GM10248 (cell line): ENCODE data around the gene KCTD5.
"Not testable (repeated sequence)": the region's sequence is repeated elsewhere in the genome, so short reads cannot be mapped to it uniquely, and the experiment has no call there.

Experiments
- CTCF ChIA-PET: fragments of 300-600 bp; sonication (Branson Sonifier 250); formaldehyde crosslinking; extraction: SDS; loops from one replicate; lab custom pipeline; 2021; ENCODE audit warnings: antibody characterized with exemption; lab: Yijun Ruan, JAX
- POLR2A ChIA-PET: fragments of 350-650 bp; sonication (Branson Sonifier 250); formaldehyde crosslinking; extraction: SDS; loops from one replicate; lab custom pipeline; 2020; ENCODE audit warnings: antibody characterized with exemption; lab: Yijun Ruan, JAX
- DNase-seq: peaks from one replicate; pipeline ENCODE4 v3.0.0; 2012; ENCODE audit errors: extremely low spot score
- TF ChIP-seq, protein P1 (sequence below): IDR thresholded peaks from 2 replicates; pipeline ENCODE4 v1.5.1; 2012; ENCODE audit warnings: mild to moderate bottlenecking, low read depth; ENCODE audit errors: extremely low read depth, missing control alignments, control extremely low read depth

Gene KCTD5

DNA sequence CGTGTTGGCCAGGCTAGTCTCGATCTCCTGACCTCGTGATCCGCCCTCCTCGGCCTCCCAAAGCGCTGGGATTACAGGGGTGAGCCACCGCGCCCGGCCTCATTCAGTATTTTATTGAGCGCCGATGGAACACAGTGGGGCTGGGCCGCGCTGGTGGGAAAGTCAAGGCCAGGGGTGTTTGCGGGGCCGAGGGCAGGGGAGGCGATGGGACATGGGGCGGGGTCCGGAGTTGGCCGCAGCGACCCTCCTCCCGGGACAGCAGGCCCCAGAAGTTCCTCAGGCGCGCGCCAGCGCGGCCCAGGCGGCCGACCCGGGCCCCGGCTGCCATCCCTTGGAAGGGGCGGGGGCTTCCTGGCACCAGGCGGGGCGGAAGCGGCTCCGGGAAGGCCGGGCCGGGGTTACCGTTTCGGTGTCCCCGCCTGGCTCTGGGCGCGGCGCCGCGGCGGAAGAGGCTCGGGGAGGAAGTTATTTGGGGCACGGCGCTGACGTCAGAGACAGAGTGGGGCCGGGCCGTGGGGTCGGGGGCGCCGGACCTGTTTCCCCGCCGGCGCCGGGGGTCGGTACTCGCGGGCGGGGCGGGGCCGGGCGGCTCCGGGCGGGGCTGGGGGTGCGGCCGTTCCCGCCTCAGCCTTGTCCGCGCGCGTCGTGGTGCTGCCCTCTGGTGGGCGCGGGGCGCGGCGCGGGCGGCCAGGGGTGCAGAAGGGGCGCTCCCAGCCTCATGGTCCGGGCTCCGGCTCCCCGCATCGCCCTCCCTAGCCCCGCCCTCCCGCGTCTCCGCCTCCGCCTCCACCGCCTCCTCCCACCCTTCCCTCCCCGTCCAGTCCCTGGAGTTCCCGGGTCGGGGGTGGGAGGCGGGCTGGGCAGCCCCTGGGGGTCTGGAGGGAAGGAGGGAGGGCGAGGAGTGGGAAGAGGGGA is 38.7 kb downstream of the KCTD5 start:
- peak; percentile 92 for DNase-seq
- TF ChIP-seq, protein P1, sequence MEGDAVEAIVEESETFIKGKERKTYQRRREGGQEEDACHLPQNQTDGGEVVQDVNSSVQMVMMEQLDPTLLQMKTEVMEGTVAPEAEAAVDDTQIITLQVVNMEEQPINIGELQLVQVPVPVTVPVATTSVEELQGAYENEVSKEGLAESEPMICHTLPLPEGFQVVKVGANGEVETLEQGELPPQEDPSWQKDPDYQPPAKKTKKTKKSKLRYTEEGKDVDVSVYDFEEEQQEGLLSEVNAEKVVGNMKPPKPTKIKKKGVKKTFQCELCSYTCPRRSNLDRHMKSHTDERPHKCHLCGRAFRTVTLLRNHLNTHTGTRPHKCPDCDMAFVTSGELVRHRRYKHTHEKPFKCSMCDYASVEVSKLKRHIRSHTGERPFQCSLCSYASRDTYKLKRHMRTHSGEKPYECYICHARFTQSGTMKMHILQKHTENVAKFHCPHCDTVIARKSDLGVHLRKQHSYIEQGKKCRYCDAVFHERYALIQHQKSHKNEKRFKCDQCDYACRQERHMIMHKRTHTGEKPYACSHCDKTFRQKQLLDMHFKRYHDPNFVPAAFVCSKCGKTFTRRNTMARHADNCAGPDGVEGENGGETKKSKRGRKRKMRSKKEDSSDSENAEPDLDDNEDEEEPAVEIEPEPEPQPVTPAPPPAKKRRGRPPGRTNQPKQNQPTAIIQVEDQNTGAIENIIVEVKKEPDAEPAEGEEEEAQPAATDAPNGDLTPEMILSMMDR = peak; percentile 93
- ChIA-PET POLR2A (no interaction called here), CTCF (interaction anchor here (0.8 to 1.2 kb wide), 2 partner anchors 12 to 18 kb away, joined by 3 to 4 read pairs; no protein-coding TSS in a partner anchor)

DNA sequence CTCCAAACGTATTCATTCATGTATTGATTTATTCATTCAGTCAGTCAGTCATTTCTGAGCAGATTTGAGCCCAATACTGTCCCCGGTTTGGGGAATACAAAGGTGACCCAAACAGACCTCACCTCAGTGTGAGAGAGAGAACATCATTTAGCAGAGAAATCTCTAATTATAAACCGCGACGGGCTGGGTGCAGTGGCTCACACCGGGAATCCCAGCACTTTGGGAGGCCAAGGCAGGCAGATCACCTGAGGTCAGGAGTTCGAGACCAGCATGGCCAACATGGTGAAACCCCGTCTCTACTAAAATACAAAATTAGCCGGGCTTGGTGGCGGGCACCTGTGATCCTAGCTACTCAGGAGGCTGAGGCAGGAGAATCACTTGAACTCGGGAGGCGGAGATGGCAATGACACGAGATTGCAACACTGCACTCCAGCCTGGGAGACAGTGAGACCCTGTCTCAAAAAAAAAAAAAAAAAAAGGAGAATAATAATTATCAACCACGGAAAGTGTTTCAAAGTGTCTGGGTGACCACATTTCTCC is 39.4 kb downstream of the KCTD5 start:
- CTCF ChIA-PET, POLR2A ChIA-PET: not testable (repeated sequence)

DNA sequence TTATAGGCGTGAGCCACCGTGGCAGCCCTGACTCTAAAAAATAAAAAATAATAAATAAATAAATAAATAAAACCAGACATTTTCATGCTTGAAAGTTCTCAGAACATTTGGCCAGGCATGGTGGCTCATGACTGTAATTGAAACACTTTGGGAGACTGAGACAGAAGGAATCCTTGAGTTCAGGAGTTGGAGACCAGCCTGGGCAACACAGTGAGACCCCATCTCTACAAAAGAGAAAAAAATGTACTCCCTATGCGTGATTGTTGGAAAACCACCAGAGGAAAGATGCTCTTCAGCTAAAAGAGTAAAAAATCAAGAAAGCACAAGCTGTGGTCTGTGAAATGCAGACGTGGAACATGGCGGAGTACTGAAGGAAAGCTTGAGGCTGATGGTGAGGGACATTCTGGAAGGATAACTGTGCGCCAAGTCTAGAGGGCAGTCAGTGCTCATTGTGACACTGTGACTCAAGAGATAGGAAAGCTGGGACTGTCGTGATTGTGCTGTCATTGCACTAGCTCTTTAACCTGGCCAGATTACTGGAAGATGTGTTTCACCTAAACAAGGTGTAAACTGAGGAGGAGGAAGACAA is 41.9 kb downstream of the KCTD5 start:
- ChIA-PET CTCF (interaction anchor here (1.2 kb wide), 1 partner anchor 11 kb away, joined by 3 read pairs; no protein-coding TSS in a partner anchor), POLR2A (no interaction called here)
- TF ChIP-seq, protein P1 = no peak
- no peak for DNase-seq

More for the DNA sequence above, 39.4 kb downstream of the KCTD5 start:
- not testable (repeated sequence) for DNase-seq

DNA sequence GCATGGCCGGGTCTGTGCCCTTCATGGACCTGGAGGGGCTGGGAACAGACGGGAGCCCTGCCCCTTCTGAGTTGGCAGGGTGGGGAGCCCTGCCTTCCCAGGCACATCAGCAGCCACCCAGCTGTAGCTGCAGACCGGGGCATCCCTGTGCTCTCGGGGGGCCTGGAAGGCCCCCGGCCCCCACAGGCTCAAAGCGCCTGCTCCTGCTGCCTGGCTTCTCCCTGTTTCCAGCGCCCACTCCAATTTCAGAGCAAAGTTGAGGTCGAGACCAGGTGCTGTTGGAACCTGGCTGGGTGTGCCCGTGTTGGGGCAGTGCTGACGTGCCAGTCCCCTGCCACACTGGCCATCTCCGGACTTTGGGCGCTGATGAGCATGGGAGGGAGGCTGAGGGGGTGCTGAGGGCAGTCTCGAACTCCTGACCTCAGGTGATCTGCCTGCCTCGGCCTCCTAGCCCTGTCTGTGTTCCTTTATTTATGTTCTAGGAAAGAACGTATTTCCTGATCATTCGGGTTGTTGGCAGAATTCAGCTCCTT is 42.6 kb downstream of the KCTD5 start:
- ChIA-PET POLR2A (no interaction called here), CTCF (interaction anchor here (1.2 kb wide), 1 partner anchor 11 kb away, joined by 3 read pairs; no protein-coding TSS in a partner anchor)
- TF ChIP-seq, protein P1 = no peak
- DNase-seq = no peak

DNA sequence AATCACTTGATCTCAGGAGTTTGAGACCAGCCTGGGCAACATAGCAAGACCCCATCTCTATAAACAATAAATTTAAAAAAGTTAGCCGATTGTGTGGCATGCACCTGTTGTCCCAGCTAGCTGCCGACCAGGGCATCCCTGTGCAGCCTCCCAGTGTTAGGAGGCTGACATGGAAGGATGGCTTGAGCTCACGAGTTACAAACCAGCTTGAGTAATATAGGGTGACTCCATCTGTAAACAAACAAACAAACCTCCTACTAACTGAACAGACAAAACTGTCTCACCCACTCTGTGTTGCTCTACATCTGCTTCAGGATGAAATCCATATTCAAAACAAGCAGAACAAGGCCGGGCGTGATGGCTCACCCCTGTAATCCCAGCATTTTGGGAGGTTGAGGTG is 44.6 kb downstream of the KCTD5 start:
- ChIA-PET POLR2A (no interaction called here), CTCF (no interaction called here)
- TF ChIP-seq, protein P1 = no peak
- DNase-seq = no peak

DNA sequence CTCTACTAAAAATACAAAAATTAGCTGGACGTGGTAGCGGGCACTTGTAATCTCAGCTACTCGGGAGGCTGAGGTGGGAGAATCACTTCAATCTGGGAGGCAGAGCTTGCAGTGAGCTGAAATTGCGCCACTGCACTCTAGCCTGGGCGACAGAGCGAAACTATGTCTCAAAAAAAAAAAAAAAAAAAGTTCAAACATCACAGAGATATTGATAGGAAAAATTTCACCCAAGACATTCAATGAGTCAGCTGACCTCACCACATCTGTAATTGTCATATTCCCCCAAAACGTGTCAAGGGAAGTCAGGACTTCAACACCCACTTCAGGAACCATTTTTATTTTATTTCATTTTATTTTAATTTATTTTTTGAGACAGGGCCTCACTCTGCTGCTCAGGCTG is 45.7 kb downstream of the KCTD5 start:
- TF ChIP-seq, protein P1 = no peak
- POLR2A ChIA-PET = interaction anchor here (0.7 kb wide), 2 partner anchors 8 to 46 kb away, joined by 3 to 6 read pairs; partner anchors contain the start of gene KCTD5
- CTCF ChIA-PET = interaction anchor here (0.9 kb wide), 1 partner anchor 11 kb away, joined by 3 read pairs; no protein-coding TSS in a partner anchor
- no peak for DNase-seq
